Muscle of leg (tissue), 11 donors: ENCODE results near the gene SIPA1. TPM values are rescaled to one million over a fixed set of nuclear protein-coding genes. Genes with fewer than 3 reads are reported as not detected.
A peak's percentile ranks its signal among the peaks of the same experiment; 100 is the strongest.
"Not testable (repeated sequence)": the region's sequence is repeated elsewhere in the genome, so short reads cannot be mapped to it uniquely, and the experiment has no call there.

Source experiments
- DNase-seq: peaks from one replicate; pipeline ENCODE4 v3.0.0; 2013
- H3K27ac ChIP-seq: one replicate; pipeline ENCODE4 v1.5.1; 2013; ENCODE audit warnings: mild to moderate bottlenecking, low read length, control low read depth
- H3K27me3 ChIP-seq: one replicate; pipeline ENCODE4 v1.6.1; 2013; ENCODE audit warnings: low read length; ENCODE audit not compliant: control insufficient read depth, insufficient read depth
- H3K36me3 ChIP-seq: one replicate; pipeline ENCODE4 v1.6.1; 2013; ENCODE audit warnings: low read length; ENCODE audit not compliant: control insufficient read depth, insufficient read depth
- H3K4me1 ChIP-seq: one replicate; pipeline ENCODE4 v1.6.1; 2013; ENCODE audit warnings: low read length; ENCODE audit not compliant: control insufficient read depth, insufficient read depth
- H3K4me3 ChIP-seq: one replicate; pipeline ENCODE4 v1.5.1; 2013; ENCODE audit warnings: low read length, control low read depth
- H3K9me3 ChIP-seq: replicated peaks from 2 replicates; pipeline ENCODE4 v1.6.1; 2013; ENCODE audit warnings: low read depth, low read length; ENCODE audit not compliant: control insufficient read depth
- WGBS: methylation state at CpG from one replicate; pipeline ENCODE4 v1.1.5; 2013; ENCODE audit warnings: missing lambda C conversion rate; ENCODE audit not compliant: insufficient coverage; 5-methylcytosine and 5-hydroxymethylcytosine counted together
- polyA plus RNA-seq, 8 donors: library from polyadenylated mRNA; unstranded; fragments of 120-200 nt; gene quantifications; one replicate each; pipeline versions ENCODE4 v1.2.1 to v1.2.3, GENCODE V29; 2013; ENCODE audit warnings: inconsistent platforms in 1 of 8, low replicate concordance in 1 of 8; ENCODE audit not compliant: insufficient read length in 8 of 8, insufficient read depth in 1 of 8
- total RNA-seq: library from RNA; stranded (reverse); fragments of 120-200 nt; gene quantifications from one replicate; pipeline ENCODE4 v1.2.4, GENCODE V29; 2013

Gene SIPA1
- total and polyA plus RNA-seq, 9 donors = 27.7 to 49.6 (median 39.5) TPM

- Histone ChIP-seq H3K36me3 (peaks cover 52% of the 10 kb centered on the region), H3K4me1 (peaks cover 24% of the 10 kb centered on the region)
- not testable (repeated sequence) for H3K4me3 ChIP-seq, H3K9me3 ChIP-seq, H3K27ac ChIP-seq, DNase-seq, H3K27me3 ChIP-seq
- WGBS = 93% methylated on average over 3 of the region's 9 CpGs
Measured at GRCh38 chr11:65660908-65661307, 23.0 kb downstream of the SIPA1 start.

GRCh38 chr11:65661599-65662246 is 23.8 kb downstream of the SIPA1 start:
- H3K9me3 ChIP-seq = no peaks in the 10 kb centered on the region
- H3K36me3 ChIP-seq = peaks cover 46% of the 10 kb centered on the region
- no peaks in the 10 kb centered on the region for H3K27me3 ChIP-seq
- peak overlapping the region; percentile 80 for H3K4me3 ChIP-seq
- WGBS = 81% methylated on average over 16 of the region's 25 CpGs
- peak; percentile 9 for DNase-seq
- peak overlapping the region; percentile 89 for H3K27ac ChIP-seq
- peaks cover 24% of the 10 kb centered on the region for H3K4me1 ChIP-seq

- peak overlapping the region; percentile 89 for H3K27ac ChIP-seq
- under 1% methylated on average over 22 of the region's 29 CpGs for WGBS
- H3K36me3 ChIP-seq = peaks cover 41% of the 10 kb centered on the region
- H3K27me3 ChIP-seq = no peaks in the 10 kb centered on the region
- no peaks in the 10 kb centered on the region for H3K9me3 ChIP-seq
- H3K4me1 ChIP-seq = peaks cover 24% of the 10 kb centered on the region
- H3K4me3 ChIP-seq = peak overlapping the region; percentile 80
- DNase-seq = peak; percentile 56
Measured at GRCh38 chr11:65662247-65662798, 24.4 kb downstream of the SIPA1 start.

GRCh38 chr11:65662799-65663638 is 25.1 kb downstream of the SIPA1 start, which contains the start of gene RELA:
Gene RELA (minus strand): TSS chr11:65662916. CDS start chr11:65662832, 84 bp downstream.
- H3K27me3 ChIP-seq = no peaks in the 10 kb centered on the region
- peak within 1 kb of the TSS; percentile 100 for H3K27ac ChIP-seq
- no peaks in the 10 kb centered on the region for H3K9me3 ChIP-seq
- WGBS = under 1% methylated on average over 86 of the region's 91 CpGs
- H3K4me3 ChIP-seq = peak within 1 kb of the TSS; percentile 80
- H3K36me3 ChIP-seq = peaks cover 34% of the 10 kb centered on the region
- peaks cover 24% of the 10 kb centered on the region for H3K4me1 ChIP-seq
- peak; percentile 98 for DNase-seq

GRCh38 chr11:65663639-65664200 is 25.8 kb downstream of the SIPA1 start:
- Histone ChIP-seq H3K4me1 (peaks cover 24% of the 10 kb centered on the region), H3K9me3 (no peaks in the 10 kb centered on the region), H3K27me3 (no peaks in the 10 kb centered on the region), H3K4me3 (peak overlapping the region; percentile 80), H3K27ac (peak overlapping the region; percentile 100), H3K36me3 (peaks cover 27% of the 10 kb centered on the region)
- WGBS = 0% methylated on average over 10 of the region's 15 CpGs
- DNase-seq = peak; percentile 97

- no peak overlapping the region for H3K4me3 ChIP-seq
- H3K4me1 ChIP-seq = no peaks in the 10 kb centered on the region
- no peaks in the 10 kb centered on the region for H3K27me3 ChIP-seq
- H3K9me3 ChIP-seq = no peaks in the 10 kb centered on the region
- DNase-seq = no peak
- no peak overlapping the region for H3K27ac ChIP-seq
- H3K36me3 ChIP-seq = no peaks in the 10 kb centered on the region
Measured at GRCh38 chr11:65672180-65672860, 34.4 kb downstream of the SIPA1 start.

GRCh38 chr11:65672982-65673381 is 35.1 kb downstream of the SIPA1 start:
- Histone ChIP-seq H3K27me3 (no peaks in the 10 kb centered on the region), H3K27ac (no peak overlapping the region), H3K36me3 (no peaks in the 10 kb centered on the region), H3K4me3 (no peak overlapping the region), H3K4me1 (no peaks in the 10 kb centered on the region), H3K9me3 (no peaks in the 10 kb centered on the region)
- no CpG with 5 or more reads among the region's 2 CpGs for WGBS
- DNase-seq = no peak

GRCh38 chr11:65680192-65680743 is 42.4 kb downstream of the SIPA1 start:
- H3K36me3 ChIP-seq = no peaks in the 10 kb centered on the region
- no peaks in the 10 kb centered on the region for H3K9me3 ChIP-seq
- H3K4me1 ChIP-seq = no peaks in the 10 kb centered on the region
- no peak for DNase-seq
- no CpG with 5 or more reads among the region's 5 CpGs for WGBS
- H3K4me3 ChIP-seq = no peak overlapping the region
- H3K27ac ChIP-seq = no peak overlapping the region
- H3K27me3 ChIP-seq = peaks cover 3% of the 10 kb centered on the region

GRCh38 chr11:65683480-65683879 is 45.6 kb downstream of the SIPA1 start:
- not testable (repeated sequence) for H3K9me3 ChIP-seq, H3K27ac ChIP-seq, H3K27me3 ChIP-seq, H3K4me1 ChIP-seq, H3K4me3 ChIP-seq, DNase-seq, H3K36me3 ChIP-seq
- WGBS = 50% methylated on average over 1 of the region's 6 CpGs
